ENCODE data around the gene SH3GLB1.

SH3GLB1 gene

DNA sequence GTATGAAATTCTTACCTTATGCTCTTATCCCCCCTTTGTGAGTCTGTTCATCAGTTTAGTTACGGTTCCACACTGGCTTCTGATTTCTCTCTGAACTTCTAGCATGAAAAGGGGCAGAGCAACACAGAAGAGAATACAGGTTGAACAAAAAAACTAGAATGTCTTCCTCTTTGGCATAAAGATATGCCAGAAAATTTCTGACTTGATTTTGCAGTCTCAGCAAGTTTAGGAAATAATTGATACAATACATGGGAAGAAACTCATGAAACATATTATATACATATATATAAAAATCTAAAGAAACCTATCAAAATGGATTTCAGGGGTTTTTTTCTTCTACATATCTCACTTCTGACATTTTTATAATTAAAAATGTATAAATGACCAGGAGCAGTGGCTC lies 27.0 kb downstream of the SH3GLB1 start:
- Histone ChIP-seq H4K91ac (ENCODE audit: low read length) (no peak overlapping the region), H2BK120ac (ENCODE audit: low read depth, low read length) (no peak overlapping the region), H3K27me3 (ENCODE audit: control insufficient read depth in 1 of 2, insufficient read depth in 1 of 2, low read length in 2 of 2) (no peaks in the 10 kb centered on the region), H2BK5ac (ENCODE audit: low read depth, low read length, poor library complexity, severe bottlenecking) (no peak overlapping the region), H4K8ac (ENCODE audit: low read length) (no peak overlapping the region), H3K4ac (ENCODE audit: low read depth in 1 of 2, low read length in 2 of 2) (no peak overlapping the region), H2BK15ac (ENCODE audit: low read depth, poor library complexity, severe bottlenecking) (no peak overlapping the region), H3K4me3 (ENCODE audit: insufficient read depth in 1 of 2, low read depth in 1 of 2, low read length in 2 of 2) (no peak overlapping the region), H2AFZ (ENCODE audit: low read depth, low read length) (no peak overlapping the region), H2BK12ac (ENCODE audit: low read length in 2 of 2) (no peak overlapping the region), H3K23ac (ENCODE audit: low read length in 2 of 2) (no peak overlapping the region), H3K4me1 (ENCODE audit: control insufficient read depth, insufficient read depth, low read depth, low read length) (no peaks in the 10 kb centered on the region), H3K9ac (ENCODE audit: low read length) (no peak overlapping the region), H3K9me3 (ENCODE audit: control insufficient read depth, low read length) (no peaks in the 10 kb centered on the region), H3K27ac (ENCODE audit: low read length, poor library complexity, severe bottlenecking) (no peak overlapping the region), H3K18ac (ENCODE audit: low read depth in 1 of 2, low read length in 2 of 2) (no peak overlapping the region), H3K36me3 (ENCODE audit: control insufficient read depth in 1 of 2, insufficient read depth in 2 of 2, low read depth in 1 of 2, low read length in 2 of 2) (peaks cover 8 to 95% of the 10 kb centered on the region in 2 experiments), H3K14ac (ENCODE audit: low read length in 2 of 2) (no peak overlapping the region), H3K79me1 (replicated peaks; ENCODE audit: low read length, poor library complexity, severe bottlenecking) (peaks cover 12% of the 10 kb centered on the region), H3K4me2 (ENCODE audit: low read length, poor library complexity, severe bottlenecking) (no peak overlapping the region), H2AK5ac (ENCODE audit: low read length, severe bottlenecking) (no peak overlapping the region)
- no peak for DNase-seq
- WGBS: 100% methylated on average over 1 of the region's 1 CpG

GRCh38 chr1:86733340-86733739 lies 29.0 kb downstream of the SH3GLB1 start:
- no peak overlapping the region for H4K91ac ChIP-seq (ENCODE audit: low read length)
- H3K4me2 ChIP-seq (ENCODE audit: low read length, poor library complexity, severe bottlenecking): no peak overlapping the region
- H3K4me3 ChIP-seq (ENCODE audit: insufficient read depth in 1 of 2, low read depth in 1 of 2, low read length in 2 of 2): no peak overlapping the region
- no peak overlapping the region for H2BK120ac ChIP-seq (ENCODE audit: low read depth, low read length)
- H3K9ac ChIP-seq (ENCODE audit: low read length): peak overlapping the region; percentile 59
- H3K4ac ChIP-seq (ENCODE audit: low read depth in 1 of 2, low read length in 2 of 2): no peak overlapping the region
- no peak overlapping the region for H3K14ac ChIP-seq (ENCODE audit: low read length in 2 of 2)
- H2BK12ac ChIP-seq (ENCODE audit: low read length in 2 of 2): no peak overlapping the region
- peaks cover 16 to 95% of the 10 kb centered on the region in 2 experiments for H3K36me3 ChIP-seq (ENCODE audit: control insufficient read depth in 1 of 2, insufficient read depth in 2 of 2, low read depth in 1 of 2, low read length in 2 of 2)
- H2BK5ac ChIP-seq (ENCODE audit: low read depth, low read length, poor library complexity, severe bottlenecking): no peak overlapping the region
- no peak overlapping the region for H3K23ac ChIP-seq (ENCODE audit: low read length in 2 of 2)
- H2AFZ ChIP-seq (ENCODE audit: low read depth, low read length): no peak overlapping the region
- H3K18ac ChIP-seq (ENCODE audit: low read depth in 1 of 2, low read length in 2 of 2): no peak overlapping the region
- peaks cover 16% of the 10 kb centered on the region for H3K79me1 ChIP-seq (replicated peaks; ENCODE audit: low read length, poor library complexity, severe bottlenecking)
- H2BK15ac ChIP-seq (ENCODE audit: low read depth, poor library complexity, severe bottlenecking): no peak overlapping the region
- no peaks in the 10 kb centered on the region for H3K27me3 ChIP-seq (ENCODE audit: control insufficient read depth in 1 of 2, insufficient read depth in 1 of 2, low read length in 2 of 2)
- DNase-seq: peak; percentile 47
- WGBS: 71% methylated on average over 1 of the region's 2 CpGs
- no peak overlapping the region for H3K27ac ChIP-seq (ENCODE audit: low read length, poor library complexity, severe bottlenecking)
- no peaks in the 10 kb centered on the region for H3K9me3 ChIP-seq (ENCODE audit: control insufficient read depth, low read length)
- H2AK5ac ChIP-seq (ENCODE audit: low read length, severe bottlenecking): no peak overlapping the region
- no peak overlapping the region for H4K8ac ChIP-seq (ENCODE audit: low read length)
- H3K4me1 ChIP-seq (ENCODE audit: control insufficient read depth, insufficient read depth, low read depth, low read length): no peaks in the 10 kb centered on the region

DNA sequence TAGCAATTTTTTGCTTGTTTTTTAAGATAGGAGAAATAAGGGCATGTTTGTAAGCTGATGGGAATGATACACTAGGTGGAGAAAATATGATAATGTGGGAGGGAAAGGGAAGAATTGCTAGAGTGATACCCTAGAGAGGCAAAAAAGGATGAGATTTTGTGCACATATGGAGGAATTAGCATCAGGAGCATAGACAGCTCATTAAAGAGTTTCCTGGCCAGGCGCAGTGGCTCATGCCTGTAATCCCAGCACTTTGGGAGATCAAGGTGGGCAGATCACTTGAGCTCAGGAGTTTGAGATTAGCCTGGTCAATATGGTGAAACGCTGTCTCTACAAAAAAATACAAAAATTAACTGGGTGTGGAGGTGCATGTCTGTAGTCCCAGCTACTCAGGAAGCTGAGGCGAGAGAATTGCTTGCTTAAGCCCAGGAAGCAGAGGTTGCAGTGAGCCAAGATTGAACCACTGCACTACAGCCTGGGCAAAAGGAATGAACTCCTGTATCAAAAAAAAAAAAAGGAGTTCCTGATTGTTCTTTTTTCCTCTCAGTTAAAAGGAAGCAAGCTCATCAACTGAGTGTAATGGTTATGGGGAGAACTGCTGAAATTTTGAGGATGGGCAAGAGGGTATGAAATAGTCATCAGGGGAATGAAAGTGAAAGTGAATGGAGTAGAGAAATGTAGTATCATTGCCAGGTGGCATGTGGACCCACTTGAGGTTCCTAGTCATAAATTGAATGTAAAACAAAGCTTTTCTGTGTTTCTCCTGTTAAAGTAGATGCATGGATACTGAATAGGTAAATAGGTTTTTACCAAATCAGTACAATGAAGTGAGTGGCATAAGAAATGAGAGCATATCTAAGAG lies 35.5 kb downstream of the SH3GLB1 start:
- Histone ChIP-seq H3K9me3 (ENCODE audit: control insufficient read depth, low read length) (no peaks in the 10 kb centered on the region), H3K4me1 (ENCODE audit: control insufficient read depth, insufficient read depth, low read depth, low read length) (no peaks in the 10 kb centered on the region), H3K36me3 (ENCODE audit: control insufficient read depth in 1 of 2, insufficient read depth in 2 of 2, low read depth in 1 of 2, low read length in 2 of 2) (peaks cover 25 to 99% of the 10 kb centered on the region in 2 experiments), H3K9ac (ENCODE audit: low read length) (peak overlapping the region; percentile 25), H2BK15ac (ENCODE audit: low read depth, poor library complexity, severe bottlenecking) (no peak overlapping the region), H2BK5ac (ENCODE audit: low read depth, low read length, poor library complexity, severe bottlenecking) (no peak overlapping the region), H2BK120ac (ENCODE audit: low read depth, low read length) (no peak overlapping the region), H3K27me3 (ENCODE audit: control insufficient read depth in 1 of 2, insufficient read depth in 1 of 2, low read length in 2 of 2) (no peaks in the 10 kb centered on the region), H3K4me2 (ENCODE audit: low read length, poor library complexity, severe bottlenecking) (no peak overlapping the region), H3K4ac (ENCODE audit: low read depth in 1 of 2, low read length in 2 of 2) (no peak overlapping the region), H2AFZ (ENCODE audit: low read depth, low read length) (no peak overlapping the region), H3K18ac (ENCODE audit: low read depth in 1 of 2, low read length in 2 of 2) (no peak overlapping the region), H3K14ac (ENCODE audit: low read length in 2 of 2) (no peak overlapping the region), H3K27ac (ENCODE audit: low read length, poor library complexity, severe bottlenecking) (no peak overlapping the region), H2AK5ac (ENCODE audit: low read length, severe bottlenecking) (no peak overlapping the region), H3K79me1 (replicated peaks; ENCODE audit: low read length, poor library complexity, severe bottlenecking) (peaks cover 10% of the 10 kb centered on the region), H2BK12ac (ENCODE audit: low read length in 2 of 2) (no peak overlapping the region), H4K91ac (ENCODE audit: low read length) (no peak overlapping the region), H3K23ac (ENCODE audit: low read length in 2 of 2) (no peak overlapping the region), H3K4me3 (ENCODE audit: insufficient read depth in 1 of 2, low read depth in 1 of 2, low read length in 2 of 2) (peak overlapping the region in 1 of 2 experiments; percentile 15), H4K8ac (ENCODE audit: low read length) (no peak overlapping the region)
- WGBS: 98% methylated on average over 3 of the region's 3 CpGs
- peak; percentile 26 for DNase-seq

DNA sequence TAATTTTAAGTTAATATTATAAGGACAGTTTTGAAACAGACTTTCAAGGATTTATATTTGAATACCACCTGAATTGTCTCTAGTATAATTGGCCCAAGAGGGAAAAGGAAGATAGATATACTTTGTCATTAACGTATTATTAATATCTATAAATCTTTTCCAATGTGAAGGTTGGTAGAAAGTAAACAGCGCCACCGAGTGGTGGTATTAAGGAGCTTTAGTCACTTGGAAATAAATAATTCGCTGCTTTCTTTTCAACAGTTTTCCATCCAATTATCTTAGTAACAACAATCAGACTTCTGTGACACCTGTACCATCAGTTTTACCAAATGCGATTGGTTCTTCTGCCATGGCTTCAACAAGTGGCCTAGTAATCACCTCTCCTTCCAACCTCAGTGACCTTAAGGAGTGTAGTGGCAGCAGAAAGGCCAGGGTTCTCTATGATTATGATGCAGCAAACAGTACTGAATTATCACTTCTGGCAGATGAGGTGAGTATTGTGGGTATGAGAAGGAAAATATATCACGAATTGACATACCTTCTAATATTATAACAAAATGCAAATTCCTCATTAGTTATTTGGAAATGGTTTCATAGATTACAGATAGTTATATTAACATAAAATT lies 37.7 kb downstream of the SH3GLB1 start:
- WGBS: 57% methylated on average over 4 of the region's 6 CpGs
- no peak overlapping the region for H2AK5ac ChIP-seq (ENCODE audit: low read length, severe bottlenecking)
- no peak overlapping the region for H3K18ac ChIP-seq (ENCODE audit: low read depth in 1 of 2, low read length in 2 of 2)
- peaks cover 10% of the 10 kb centered on the region for H3K79me1 ChIP-seq (replicated peaks; ENCODE audit: low read length, poor library complexity, severe bottlenecking)
- H3K4me2 ChIP-seq (ENCODE audit: low read length, poor library complexity, severe bottlenecking): no peak overlapping the region
- no peak overlapping the region for H4K91ac ChIP-seq (ENCODE audit: low read length)
- no peak overlapping the region for H2BK15ac ChIP-seq (ENCODE audit: low read depth, poor library complexity, severe bottlenecking)
- H3K27ac ChIP-seq (ENCODE audit: low read length, poor library complexity, severe bottlenecking): no peak overlapping the region
- no peak overlapping the region for H2BK120ac ChIP-seq (ENCODE audit: low read depth, low read length)
- H3K9ac ChIP-seq (ENCODE audit: low read length): no peak overlapping the region
- DNase-seq: peak; percentile 51
- peaks cover 23 to 96% of the 10 kb centered on the region in 2 experiments for H3K36me3 ChIP-seq (ENCODE audit: control insufficient read depth in 1 of 2, insufficient read depth in 2 of 2, low read depth in 1 of 2, low read length in 2 of 2)
- no peak overlapping the region for H3K23ac ChIP-seq (ENCODE audit: low read length in 2 of 2)
- H2AFZ ChIP-seq (ENCODE audit: low read depth, low read length): no peak overlapping the region
- no peaks in the 10 kb centered on the region for H3K9me3 ChIP-seq (ENCODE audit: control insufficient read depth, low read length)
- H2BK5ac ChIP-seq (ENCODE audit: low read depth, low read length, poor library complexity, severe bottlenecking): no peak overlapping the region
- H3K14ac ChIP-seq (ENCODE audit: low read length in 2 of 2): no peak overlapping the region
- no peak overlapping the region for H2BK12ac ChIP-seq (ENCODE audit: low read length in 2 of 2)
- no peaks in the 10 kb centered on the region for H3K27me3 ChIP-seq (ENCODE audit: control insufficient read depth in 1 of 2, insufficient read depth in 1 of 2, low read length in 2 of 2)
- H3K4me3 ChIP-seq (ENCODE audit: insufficient read depth in 1 of 2, low read depth in 1 of 2, low read length in 2 of 2): no peak overlapping the region
- no peak overlapping the region for H3K4ac ChIP-seq (ENCODE audit: low read depth in 1 of 2, low read length in 2 of 2)
- H4K8ac ChIP-seq (ENCODE audit: low read length): no peak overlapping the region
- no peaks in the 10 kb centered on the region for H3K4me1 ChIP-seq (ENCODE audit: control insufficient read depth, insufficient read depth, low read depth, low read length)

Data from mesenchymal stem cell (in vitro differentiated cells and primary cell).